Measurements from ENCODE around the gene KLHL14.

KLHL14 gene

GRCh38 chr18:32634876-32635431, 137.9 kb downstream of the KLHL14 start:
- no peak for DNase-seq (ENCODE audit: low read depth)

GRCh38 chr18:32629981-32630700, 142.7 kb downstream of the KLHL14 start:
- DNase-seq (ENCODE audit: low read depth), result no peak

GRCh38 chr18:32629292-32629691, 143.5 kb downstream of the KLHL14 start:
- DNase-seq (ENCODE audit: low read depth), result no peak

DNA sequence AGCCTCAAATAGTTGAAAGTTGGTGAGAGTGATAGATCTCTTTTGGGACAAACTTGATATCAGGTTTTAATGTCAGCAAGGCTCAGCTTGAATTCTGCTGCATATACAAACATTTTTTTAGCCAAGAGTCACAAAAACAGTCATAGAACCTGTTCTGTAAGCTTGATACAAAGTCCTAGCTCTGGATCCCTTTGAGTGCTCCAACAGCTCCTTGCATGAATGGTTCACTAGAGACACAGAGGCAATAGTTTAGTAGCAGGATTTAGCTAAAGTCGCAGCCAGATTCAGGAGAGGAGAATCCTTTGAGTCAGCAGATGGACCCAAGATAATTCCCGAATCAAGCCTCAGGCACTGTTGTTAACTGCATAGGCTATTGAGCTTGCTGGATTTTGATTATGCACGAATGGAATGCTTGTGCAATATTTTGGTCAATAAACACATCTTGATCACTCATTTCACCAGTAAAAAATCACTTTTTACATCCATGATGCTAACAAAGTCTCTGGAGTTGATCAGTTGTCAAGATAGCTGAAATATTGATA, 148.6 kb downstream of the KLHL14 start:
- no peak for DNase-seq (ENCODE audit: low read depth)

DNA sequence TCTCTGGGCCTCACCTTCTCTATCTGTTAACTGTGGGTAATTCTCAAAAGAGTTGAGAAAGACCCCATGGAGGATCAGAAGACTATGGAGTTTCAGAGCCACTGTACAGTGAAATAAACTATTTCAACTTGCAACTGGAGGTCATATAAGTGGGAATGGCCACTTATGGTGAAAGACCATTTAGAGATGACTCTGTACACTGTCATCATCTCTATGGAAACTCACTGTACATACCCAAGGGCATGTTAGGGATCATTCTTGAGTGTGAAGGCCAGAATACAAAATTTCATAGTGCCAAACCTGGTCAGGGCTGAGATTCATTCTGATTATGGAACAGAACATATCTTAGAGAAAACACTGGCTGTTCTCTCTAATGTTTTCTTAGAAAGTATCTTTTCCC, 149.3 kb downstream of the KLHL14 start:
- no peak for DNase-seq (ENCODE audit: low read depth)

All from stimulated activated CD8-positive, alpha-beta memory T cell treated with anti-CD3 and anti-CD28 coated beads, Interleukin-12 subunit alpha, Interleukin-12 subunit beta, amount 100 ng/mL, for 1 hour (primary cell).